ENCODE data around the gene INCA1.

DNA sequence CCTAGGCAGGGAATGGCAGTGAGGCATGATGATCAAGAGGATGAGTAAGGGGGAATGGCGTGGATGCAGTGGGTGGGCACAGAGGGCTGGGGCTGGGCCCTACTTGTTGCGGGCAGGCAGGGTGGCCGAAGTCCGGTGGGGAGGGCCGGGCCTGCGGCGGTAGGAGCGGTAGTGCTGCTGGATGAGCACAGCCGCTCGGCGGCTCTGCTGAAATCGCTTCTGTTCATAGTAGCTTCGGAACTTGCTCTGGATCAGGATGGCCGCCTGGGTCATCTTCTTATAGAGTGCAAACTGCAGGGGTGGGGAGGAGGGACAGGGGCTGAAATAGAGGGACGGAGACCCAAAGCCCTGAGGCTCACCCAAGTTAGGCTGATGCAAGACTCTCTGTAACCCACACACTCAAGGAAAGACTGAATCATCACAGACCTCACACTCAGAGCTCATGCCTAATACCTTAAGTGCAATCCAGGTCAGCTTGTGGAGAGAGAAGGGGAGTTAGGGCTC is 28.2 kb downstream of the INCA1 start:
- TF ChIP-seq, protein P1, sequence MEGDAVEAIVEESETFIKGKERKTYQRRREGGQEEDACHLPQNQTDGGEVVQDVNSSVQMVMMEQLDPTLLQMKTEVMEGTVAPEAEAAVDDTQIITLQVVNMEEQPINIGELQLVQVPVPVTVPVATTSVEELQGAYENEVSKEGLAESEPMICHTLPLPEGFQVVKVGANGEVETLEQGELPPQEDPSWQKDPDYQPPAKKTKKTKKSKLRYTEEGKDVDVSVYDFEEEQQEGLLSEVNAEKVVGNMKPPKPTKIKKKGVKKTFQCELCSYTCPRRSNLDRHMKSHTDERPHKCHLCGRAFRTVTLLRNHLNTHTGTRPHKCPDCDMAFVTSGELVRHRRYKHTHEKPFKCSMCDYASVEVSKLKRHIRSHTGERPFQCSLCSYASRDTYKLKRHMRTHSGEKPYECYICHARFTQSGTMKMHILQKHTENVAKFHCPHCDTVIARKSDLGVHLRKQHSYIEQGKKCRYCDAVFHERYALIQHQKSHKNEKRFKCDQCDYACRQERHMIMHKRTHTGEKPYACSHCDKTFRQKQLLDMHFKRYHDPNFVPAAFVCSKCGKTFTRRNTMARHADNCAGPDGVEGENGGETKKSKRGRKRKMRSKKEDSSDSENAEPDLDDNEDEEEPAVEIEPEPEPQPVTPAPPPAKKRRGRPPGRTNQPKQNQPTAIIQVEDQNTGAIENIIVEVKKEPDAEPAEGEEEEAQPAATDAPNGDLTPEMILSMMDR (IDR thresholded peaks at IDR 0.05; ENCODE audit: insufficient read depth, low read length): no peak
- TF ChIP-seq POLR2AphosphoS5 (IDR thresholded peaks at IDR 0.05; ENCODE audit: low read depth) (no peak), GABPA (IDR thresholded peaks at IDR 0.05; ENCODE audit: low read depth) (no peak)
- TF ChIP-seq, protein P2, sequence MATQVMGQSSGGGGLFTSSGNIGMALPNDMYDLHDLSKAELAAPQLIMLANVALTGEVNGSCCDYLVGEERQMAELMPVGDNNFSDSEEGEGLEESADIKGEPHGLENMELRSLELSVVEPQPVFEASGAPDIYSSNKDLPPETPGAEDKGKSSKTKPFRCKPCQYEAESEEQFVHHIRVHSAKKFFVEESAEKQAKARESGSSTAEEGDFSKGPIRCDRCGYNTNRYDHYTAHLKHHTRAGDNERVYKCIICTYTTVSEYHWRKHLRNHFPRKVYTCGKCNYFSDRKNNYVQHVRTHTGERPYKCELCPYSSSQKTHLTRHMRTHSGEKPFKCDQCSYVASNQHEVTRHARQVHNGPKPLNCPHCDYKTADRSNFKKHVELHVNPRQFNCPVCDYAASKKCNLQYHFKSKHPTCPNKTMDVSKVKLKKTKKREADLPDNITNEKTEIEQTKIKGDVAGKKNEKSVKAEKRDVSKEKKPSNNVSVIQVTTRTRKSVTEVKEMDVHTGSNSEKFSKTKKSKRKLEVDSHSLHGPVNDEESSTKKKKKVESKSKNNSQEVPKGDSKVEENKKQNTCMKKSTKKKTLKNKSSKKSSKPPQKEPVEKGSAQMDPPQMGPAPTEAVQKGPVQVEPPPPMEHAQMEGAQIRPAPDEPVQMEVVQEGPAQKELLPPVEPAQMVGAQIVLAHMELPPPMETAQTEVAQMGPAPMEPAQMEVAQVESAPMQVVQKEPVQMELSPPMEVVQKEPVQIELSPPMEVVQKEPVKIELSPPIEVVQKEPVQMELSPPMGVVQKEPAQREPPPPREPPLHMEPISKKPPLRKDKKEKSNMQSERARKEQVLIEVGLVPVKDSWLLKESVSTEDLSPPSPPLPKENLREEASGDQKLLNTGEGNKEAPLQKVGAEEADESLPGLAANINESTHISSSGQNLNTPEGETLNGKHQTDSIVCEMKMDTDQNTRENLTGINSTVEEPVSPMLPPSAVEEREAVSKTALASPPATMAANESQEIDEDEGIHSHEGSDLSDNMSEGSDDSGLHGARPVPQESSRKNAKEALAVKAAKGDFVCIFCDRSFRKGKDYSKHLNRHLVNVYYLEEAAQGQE (IDR thresholded peaks at IDR 0.05; ENCODE audit: insufficient replicate concordance, low read depth): no peak
